Measurements from ENCODE around the gene TINCR.
"Not testable (repeated sequence)": the region's sequence is repeated elsewhere in the genome, so short reads cannot be mapped to it uniquely, and the experiment has no call there.

TINCR gene

GRCh38 chr19:5558101-5558621, 9.6 kb downstream of the TINCR start:
- DNase-seq = no peak

GRCh38 chr19:5557691-5558090, 10.1 kb downstream of the TINCR start:
- no peak for DNase-seq

DNA sequence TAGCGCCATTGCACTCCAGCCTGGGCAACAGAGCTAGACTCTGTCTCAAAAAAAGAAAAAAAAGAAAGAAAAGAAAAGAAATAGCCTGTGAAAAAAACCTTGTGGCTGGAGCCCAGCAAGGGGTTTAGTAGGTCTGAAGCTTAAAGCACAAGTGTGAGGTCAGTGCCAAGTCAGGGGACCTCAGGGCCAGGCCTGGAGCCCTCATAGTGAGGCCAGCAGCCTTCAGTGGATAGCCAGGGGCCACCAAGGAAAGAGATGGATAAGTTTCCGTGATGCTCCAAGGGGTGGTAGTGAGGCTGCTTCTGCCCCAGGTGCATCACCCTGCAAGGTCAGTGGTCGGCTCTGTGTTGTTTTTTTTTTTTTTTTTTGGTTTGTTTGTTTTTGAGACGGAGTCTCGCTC, 12.9 kb downstream of the TINCR start:
- no peak for DNase-seq

DNA sequence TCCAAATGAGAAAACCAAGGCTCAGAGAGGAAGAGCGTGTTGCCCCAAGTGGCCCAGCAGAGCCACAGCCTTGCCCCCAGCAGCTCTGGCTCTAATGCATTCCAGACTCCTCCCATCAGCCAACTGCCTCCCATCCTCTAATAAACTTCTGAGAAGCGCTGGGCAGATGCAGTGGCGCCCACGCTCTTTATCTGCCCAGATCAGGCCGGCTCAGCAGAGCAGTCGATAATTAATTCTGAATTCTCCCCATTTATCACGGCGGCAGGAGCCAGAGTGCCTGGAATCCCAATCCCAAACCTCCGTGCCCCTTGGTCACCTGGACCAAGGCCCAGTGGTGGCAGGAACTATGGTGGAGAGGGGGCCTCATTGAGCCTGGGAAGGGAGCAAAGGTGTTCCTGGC, 13.9 kb downstream of the TINCR start:
- DNase-seq = no peak

DNA sequence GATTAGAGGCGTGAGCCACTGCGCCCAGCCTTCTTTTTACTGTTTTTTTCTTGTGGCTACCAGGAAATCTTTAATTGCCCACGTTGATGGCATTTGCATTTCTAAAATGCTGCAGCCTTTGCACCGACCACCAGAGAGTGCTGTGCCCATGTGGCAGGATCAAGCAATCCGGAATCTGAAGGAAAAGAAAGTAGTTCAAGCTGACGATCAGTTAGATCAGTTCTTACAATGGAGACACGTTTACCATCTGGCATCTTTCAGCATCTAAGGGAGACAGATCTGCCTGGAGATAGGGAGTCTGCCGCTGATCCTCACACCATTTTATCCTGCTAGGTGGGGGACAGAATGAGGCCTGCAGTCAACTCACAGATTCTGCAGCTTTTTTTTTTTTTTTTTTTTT, 19.9 kb downstream of the TINCR start:
- DNase-seq = no peak

GRCh38 chr19:5545984-5546383, 21.8 kb downstream of the TINCR start:
- no peak for DNase-seq

DNA sequence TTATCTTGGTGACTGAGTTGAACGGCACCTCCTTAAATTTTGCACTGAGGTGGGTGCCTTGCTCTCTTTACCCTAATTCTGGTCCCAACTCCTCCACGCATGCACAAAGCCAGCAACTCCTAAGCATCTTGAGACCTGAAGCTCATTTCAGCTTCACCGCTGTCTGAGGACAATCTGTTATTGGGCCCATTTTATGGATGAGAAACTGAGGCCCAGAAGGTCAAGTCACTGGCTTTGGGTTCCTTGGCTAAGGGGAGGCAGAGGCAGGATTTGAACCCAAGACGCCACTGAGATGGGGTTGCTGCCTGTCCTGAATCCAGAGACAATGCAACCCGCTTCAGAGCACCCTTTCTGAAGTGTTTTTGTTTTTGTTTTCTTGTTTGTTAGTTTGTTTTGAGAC, 22.7 kb downstream of the TINCR start:
- no peak for DNase-seq

DNA sequence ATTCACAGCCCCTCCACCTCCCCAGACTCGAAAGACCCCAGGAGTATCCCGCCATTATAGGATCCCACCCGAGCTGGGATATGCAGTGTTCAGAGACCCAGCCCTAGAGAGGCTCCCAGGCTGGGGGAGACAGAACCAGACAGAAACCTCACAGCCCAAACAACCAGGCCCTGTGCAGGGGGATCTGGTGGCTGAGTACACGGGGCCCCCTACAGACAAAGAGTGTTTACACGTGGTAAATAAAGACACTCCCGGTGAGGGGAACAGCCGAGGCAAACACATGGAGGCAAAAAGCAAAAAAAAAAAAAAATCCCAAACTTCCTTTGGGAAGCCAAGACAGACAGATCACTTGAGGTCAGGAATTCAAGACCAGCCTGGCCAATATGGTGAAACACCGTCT, 25.1 kb downstream of the TINCR start:
- DNase-seq = no peak

DNA sequence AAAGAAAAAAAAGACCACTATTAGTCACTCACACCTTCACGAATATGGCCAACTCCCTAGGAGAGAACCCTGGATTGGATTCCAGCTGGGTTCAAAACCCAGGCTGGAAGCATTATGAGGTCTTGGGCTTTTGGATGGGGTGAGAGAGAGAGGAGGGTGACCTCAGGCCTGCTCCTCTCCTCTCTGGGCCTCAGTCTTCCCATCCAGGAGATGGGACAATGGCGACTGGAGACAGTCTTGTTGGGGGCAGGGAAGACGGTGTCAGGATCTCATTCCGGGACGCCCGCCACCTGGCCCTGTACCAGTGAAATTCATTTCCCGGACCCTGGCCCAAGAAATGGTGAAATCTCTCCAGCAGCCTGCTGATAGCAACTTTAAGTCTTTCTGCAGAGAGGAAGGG, 26.3 kb downstream of the TINCR start:
- DNase-seq = no peak

DNA sequence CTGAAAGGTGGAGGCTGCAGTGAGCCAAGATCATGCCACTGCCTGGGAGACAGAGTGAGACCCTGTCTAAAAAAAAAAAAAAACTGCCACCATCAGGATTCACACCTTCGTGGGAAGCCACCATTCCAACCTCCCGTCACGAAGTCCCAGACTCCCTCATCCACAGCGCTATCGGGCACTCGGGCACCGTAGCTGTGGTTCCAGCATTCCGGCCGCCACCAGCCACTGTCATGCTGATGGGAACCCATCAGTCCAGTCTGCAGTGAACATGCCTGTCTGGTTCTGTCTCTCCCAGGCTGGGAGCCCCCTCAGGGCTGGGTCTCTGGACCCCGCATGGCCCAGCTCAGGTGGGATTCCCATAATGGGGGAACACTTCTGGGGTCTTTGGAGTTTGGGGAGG, 27.5 kb downstream of the TINCR start:
- DNase-seq = no peak

GRCh38 chr19:5537870-5538269, 29.9 kb downstream of the TINCR start:
- DNase-seq = no peak

GRCh38 chr19:5536982-5537579, 30.7 kb downstream of the TINCR start:
- not testable (repeated sequence) for DNase-seq

- no peak for DNase-seq
These were observed 31.3 kb downstream of the TINCR start for GRCh38 chr19:5536337-5536894.

GRCh38 chr19:5534787-5535586, 32.8 kb downstream of the TINCR start:
- DNase-seq = no peak

GRCh38 chr19:5533257-5533656, 34.5 kb downstream of the TINCR start:
- DNase-seq = no peak

DNA sequence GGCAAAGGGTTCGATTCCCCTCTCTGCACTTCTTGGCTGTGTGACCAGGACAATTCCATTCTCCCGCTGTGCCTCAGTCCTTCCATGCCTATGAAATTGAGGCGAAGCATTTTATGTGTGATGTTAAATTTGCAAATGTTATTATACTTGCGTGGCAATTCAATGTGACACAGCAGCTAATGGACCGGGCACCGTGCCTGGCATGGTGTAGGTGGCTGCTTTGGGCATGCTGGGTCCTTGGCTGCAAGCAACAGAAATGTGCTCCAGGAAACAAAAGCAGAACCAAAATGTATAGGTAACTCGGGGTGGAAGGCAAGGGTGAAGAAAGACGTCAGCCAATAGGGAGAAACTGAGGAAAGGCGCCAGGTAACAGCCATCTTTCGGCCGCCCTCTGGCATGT, 37.1 kb downstream of the TINCR start:
- no peak for DNase-seq

DNA sequence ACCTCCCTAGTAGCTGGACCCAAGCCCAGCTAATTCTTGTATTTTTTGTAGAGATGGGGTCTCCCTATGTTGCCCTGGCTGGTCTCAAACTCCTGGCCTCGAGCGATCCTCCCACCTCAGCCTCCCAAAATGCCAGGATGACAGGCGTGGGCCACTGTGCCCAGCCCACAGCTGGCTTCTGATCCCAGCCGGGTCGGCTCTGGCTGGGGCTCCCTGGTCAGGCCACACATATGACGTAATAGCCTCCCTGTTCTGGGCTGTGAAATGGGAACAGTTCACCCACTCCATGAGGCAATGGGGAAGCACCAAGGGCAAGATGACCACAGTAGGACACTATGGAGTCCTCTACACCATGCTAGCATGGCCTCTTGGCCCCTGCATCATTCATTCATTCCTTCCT, 41.1 kb downstream of the TINCR start:
- DNase-seq = no peak

DNA sequence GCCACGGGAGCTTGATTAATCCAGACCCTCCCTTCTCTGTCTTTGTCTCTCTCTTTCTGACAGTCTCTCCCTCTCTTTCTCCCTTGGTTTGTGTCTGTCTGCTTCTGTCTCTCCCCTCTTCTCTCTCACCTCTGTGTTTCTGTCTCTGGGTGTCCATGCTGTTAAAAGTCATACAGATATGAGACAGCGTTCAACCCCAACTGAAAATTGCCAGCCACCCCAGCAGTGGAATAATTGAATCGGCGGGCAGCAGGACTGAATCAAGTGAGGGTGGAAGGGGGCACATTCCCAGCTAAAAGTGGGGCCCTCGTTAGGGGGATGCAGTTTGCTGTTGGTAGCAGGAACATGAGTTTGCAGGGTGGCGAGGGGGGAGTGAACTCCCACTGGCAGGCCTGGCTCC, 43.7 kb downstream of the TINCR start:
- no peak for DNase-seq

DNA sequence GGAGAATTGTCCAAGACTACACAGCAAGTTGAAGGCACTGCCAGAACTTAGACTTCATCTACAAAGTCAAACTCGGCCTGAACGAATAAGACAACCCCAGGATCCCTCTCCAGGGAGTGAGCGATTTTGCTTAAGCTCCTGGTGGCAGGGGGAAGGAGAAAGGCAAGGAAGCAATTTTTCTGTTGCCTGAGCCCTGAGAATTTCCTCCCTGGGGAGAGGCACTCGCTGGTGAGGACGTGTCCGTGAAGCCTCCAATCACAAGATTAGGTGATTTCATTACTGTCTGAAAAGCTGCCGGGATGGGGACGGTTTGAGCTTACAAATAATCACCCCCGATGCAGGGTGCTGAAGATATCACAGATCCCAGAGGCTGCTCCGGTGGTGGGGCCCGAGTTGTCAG, 45.6 kb downstream of the TINCR start:
- DNase-seq = no peak

GRCh38 chr19:5520501-5520900, 47.3 kb downstream of the TINCR start:
- no peak for DNase-seq

DNA sequence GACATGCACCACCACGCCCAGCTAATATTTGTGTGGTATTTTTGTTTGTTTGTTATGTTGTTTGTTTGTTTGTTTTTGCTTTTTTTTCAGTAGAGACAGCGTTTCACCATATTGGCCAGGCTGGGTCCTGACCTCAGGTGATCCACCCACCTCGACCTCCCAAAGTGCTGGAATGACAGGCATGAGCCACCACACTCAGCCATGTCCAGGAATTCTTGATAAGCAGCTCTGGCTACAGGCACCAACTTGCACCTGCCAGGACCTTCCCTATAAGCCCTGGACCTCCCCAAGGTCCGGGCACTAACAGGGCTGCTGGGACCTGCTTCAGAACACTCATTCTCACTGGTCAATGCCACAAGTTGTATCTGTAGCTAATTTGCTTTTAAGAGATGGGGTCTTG, 48.7 kb downstream of the TINCR start:
- no peak for DNase-seq

DNA sequence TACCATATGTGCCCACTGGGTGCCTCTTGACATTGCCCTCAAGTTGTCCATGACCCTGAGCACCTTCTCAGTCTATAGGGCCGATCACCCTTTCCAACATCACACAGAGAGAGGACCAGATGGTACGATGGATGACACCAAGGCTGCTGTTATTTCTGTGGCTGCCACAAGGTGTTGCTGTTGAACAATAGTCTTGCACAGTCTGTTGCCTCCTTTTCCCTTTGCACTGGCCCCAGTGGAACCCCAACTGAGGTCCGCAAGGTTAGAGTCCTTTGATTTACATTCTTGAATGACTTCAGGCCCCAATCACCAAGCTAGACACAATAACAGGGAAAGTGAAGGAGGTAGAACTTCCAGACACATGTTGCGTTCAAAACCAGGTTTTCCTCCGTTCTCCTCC, 52.0 kb downstream of the TINCR start:
- DNase-seq = no peak

DNA sequence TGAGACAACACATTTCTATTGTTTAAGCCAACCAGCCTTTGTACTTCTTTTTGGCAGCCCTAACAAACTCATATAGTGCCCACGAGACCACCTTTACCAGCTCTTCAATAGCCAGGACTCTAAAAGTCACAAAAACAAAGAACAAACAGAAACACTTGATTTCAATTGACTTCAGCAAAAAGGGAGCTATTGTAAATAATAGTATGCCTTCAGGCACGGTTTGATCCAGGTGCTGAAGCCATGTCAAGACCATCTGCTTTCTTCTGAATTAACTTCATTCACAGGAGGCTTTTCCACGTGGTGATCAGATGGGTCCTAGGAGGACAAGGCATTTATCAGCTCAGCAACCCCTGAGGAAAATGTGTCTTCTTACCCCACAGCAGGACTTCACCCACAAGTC, 53.8 kb downstream of the TINCR start:
- DNase-seq = no peak

DNA sequence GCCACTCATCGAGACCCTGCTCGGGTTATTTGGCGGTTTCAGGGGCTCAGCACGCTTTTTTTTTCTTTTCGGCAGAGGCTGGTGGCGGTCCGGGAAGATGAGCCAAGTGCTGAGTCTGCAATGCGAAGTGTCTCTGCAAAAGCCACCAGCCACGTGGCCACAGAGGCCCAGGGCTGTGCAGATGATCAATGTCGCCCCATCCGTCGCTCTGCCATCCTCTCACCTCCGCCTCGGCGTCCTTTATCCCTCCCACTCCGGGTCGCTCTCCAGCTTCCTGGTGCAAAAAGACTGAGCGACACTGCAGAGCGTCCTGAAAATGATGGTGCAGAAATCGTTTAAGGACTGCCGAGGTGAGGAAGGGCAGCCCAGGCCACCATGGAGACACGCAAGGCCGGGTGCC, 55.0 kb downstream of the TINCR start:
- no peak for DNase-seq

All from activated CD4-positive, alpha-beta T cell treated with anti-CD3 and anti-CD28 coated beads, Interleukin-2, amount 50 U/mL, for 4 hours (primary cell).